Uterus (tissue), 4 donors: ENCODE results near the gene DPP10. TPM values are rescaled to one million over a fixed set of nuclear protein-coding genes. Genes with fewer than 3 reads are reported as not detected.
"Not testable (repeated sequence)": the region's sequence is repeated elsewhere in the genome, so short reads cannot be mapped to it uniquely, and the experiment has no call there.

Experiments used
- DNase-seq, 2 donors: peaks; one replicate each; pipeline ENCODE4 v3.0.0-alpha.2; 2019 to 2020
- H3K27ac ChIP-seq, 2 donors: fragments of 200-600 bp; sonication (generic); 1 replicate in 1 of 2; 2 replicates in 1 of 2; pipeline ENCODE4 v1.5.1; 2016 to 2018
- H3K27me3 ChIP-seq, 2 donors: fragments of 200-600 bp; sonication (generic); one replicate each; pipeline ENCODE4 v1.5.1; 2018 to 2019; ENCODE audit warnings: control low read depth in 1 of 2
- H3K36me3 ChIP-seq, 2 donors: fragments of 200-600 bp; sonication (generic); one replicate each; pipeline ENCODE4 v1.5.1; 2019; ENCODE audit warnings: control low read depth in 1 of 2
- H3K4me1 ChIP-seq, 2 donors: fragments of 200-600 bp; sonication (generic); one replicate each; pipeline ENCODE4 v1.5.1; 2018 to 2019; ENCODE audit warnings: control low read depth in 1 of 2
- H3K4me3 ChIP-seq, 2 donors: fragments of 200-600 bp; sonication (generic); 1 replicate in 1 of 2; 2 replicates in 1 of 2; pipeline ENCODE4 v1.5.1; 2018 to 2019; ENCODE audit warnings: mild to moderate bottlenecking in 1 of 2
- H3K9me3 ChIP-seq, 2 donors: fragments of 200-600 bp; sonication (generic); one replicate each; pipeline ENCODE4 v1.5.1; 2019; ENCODE audit warnings: control low read depth in 1 of 2
- POLR2A ChIP-seq, 2 donors: fragments of 450-650 bp; IDR thresholded peaks; one replicate each; pipeline ENCODE4 v1.6.1; 2016; ENCODE audit warnings: antibody characterized with exemption in 2 of 2, mild to moderate bottlenecking in 1 of 2, moderate library complexity in 1 of 2
- intact Hi-C: fragments of 100-400 bp; cut with DNase I; formaldehyde crosslinking; loops from one replicate; pipeline ENCODE4 v1.15.1; 2023; ENCODE audit warnings: low total_unique reads
- total RNA-seq, 4 donors: library from RNA; depleted of rRNA in 3 of 4; stranded (reverse); fragments of >200 nt in 3 of 4; gene quantifications; one replicate each; pipeline versions ENCODE4 v1.1.0 to v1.2.4, GENCODE V29; 2014 to 2023
- TF ChIP-seq, protein P1 (sequence below), 4 experiments: fragments of 200-600 bp in 2 of 4; fragments of 450-650 bp in 2 of 4; sonication (generic) in 2 of 4; IDR thresholded peaks; one replicate each; pipeline ENCODE4 v1.5.1; 2016 to 2019; ENCODE audit warnings: antibody characterized with exemption in 4 of 4, mild to moderate bottlenecking in 2 of 4, moderate library complexity in 1 of 4
- donor health status: DM: yes; HTN: yes; CAD: no.

DPP10 gene
- total RNA-seq, 4 donors from 2014 or later, result 33.0 TPM; not detected in 3

DNA sequence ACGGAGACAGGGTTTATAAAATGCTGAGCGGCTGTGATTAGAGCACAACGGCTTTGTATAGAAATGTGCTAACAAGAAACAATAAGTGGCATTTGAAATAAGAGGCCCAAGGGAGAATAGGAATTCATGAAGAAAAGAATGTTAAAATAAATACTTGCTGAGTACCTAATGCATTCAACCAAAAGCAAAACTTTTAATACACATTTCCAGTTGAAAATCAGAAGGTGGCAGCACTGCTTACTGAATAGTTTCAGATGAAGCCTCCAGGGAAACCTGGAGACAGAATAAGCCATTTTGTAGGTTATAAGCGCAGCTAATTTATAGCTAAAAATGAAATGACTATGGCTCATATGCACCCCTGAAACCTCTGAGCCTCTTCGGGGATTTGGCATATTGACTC lies 286.6 kb downstream of the DPP10 start:
- Histone ChIP-seq H3K27me3 (no peaks in the 10 kb centered on the region), H3K27ac (no peak overlapping the region), H3K36me3 (no peaks in the 10 kb centered on the region), H3K9me3 (no peaks in the 10 kb centered on the region), H3K4me1 (no peaks in the 10 kb centered on the region), H3K4me3 (no peak overlapping the region)
- no peak for TF ChIP-seq POLR2A (IDR thresholded peaks at IDR 0.05)
- intact Hi-C loops, result no loop called here
- DNase-seq, result no peak

DNA sequence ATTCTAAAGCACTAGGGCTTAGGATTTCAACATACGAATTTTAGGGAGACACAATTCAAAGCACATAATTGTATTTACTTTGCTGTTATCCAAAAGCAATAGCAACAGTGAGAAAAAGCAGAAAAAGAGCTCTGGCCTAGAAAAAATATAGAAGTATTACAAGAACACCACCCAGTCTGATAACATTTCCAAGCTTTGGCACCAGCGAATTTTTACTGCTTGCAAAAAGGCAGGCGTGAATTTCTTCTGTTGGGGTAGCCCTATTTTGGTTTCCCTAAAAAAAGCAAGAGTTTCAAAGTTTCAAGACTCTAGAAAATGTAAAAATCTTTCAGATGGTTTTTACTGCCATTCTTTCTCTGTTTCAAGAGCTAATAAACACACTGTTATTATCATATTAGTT lies 292.7 kb downstream of the DPP10 start:
- no peaks in the 10 kb centered on the region for H3K4me1 ChIP-seq
- H3K27me3 ChIP-seq, result no peaks in the 10 kb centered on the region
- H3K36me3 ChIP-seq, result no peaks in the 10 kb centered on the region
- intact Hi-C loops, result no loop called here
- no peak overlapping the region for H3K27ac ChIP-seq
- H3K9me3 ChIP-seq, result no peaks in the 10 kb centered on the region
- no peak for DNase-seq
- TF ChIP-seq, protein P1, sequence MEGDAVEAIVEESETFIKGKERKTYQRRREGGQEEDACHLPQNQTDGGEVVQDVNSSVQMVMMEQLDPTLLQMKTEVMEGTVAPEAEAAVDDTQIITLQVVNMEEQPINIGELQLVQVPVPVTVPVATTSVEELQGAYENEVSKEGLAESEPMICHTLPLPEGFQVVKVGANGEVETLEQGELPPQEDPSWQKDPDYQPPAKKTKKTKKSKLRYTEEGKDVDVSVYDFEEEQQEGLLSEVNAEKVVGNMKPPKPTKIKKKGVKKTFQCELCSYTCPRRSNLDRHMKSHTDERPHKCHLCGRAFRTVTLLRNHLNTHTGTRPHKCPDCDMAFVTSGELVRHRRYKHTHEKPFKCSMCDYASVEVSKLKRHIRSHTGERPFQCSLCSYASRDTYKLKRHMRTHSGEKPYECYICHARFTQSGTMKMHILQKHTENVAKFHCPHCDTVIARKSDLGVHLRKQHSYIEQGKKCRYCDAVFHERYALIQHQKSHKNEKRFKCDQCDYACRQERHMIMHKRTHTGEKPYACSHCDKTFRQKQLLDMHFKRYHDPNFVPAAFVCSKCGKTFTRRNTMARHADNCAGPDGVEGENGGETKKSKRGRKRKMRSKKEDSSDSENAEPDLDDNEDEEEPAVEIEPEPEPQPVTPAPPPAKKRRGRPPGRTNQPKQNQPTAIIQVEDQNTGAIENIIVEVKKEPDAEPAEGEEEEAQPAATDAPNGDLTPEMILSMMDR (IDR thresholded peaks at IDR 0.05), result no peak
- no peak for TF ChIP-seq POLR2A (IDR thresholded peaks at IDR 0.05)
- no peak overlapping the region for H3K4me3 ChIP-seq

DNA sequence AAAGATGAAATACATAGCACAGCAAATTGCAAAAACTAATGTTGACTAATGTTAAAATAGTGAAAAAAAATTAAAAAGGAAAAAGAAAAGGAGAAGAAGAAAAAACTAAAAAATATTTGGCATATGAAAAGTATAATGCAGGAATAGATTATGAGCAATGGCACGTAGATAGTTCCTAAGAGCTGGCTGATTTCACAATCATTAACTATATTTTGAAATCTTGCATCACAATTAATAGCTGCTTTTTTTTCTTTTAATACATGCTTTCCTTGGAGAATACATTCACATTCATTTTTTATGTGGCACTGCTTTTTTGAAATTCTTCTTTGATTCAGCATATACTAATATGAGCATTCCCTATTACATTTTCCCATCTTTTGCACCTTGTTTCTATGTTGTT lies 299.8 kb downstream of the DPP10 start:
- Histone ChIP-seq H3K36me3 (no peaks in the 10 kb centered on the region), H3K4me1 (no peaks in the 10 kb centered on the region), H3K9me3 (no peaks in the 10 kb centered on the region), H3K4me3 (no peak overlapping the region), H3K27me3 (no peaks in the 10 kb centered on the region), H3K27ac (no peak overlapping the region)
- TF ChIP-seq, protein P1 (IDR thresholded peaks at IDR 0.05), result no peak
- no peak for TF ChIP-seq POLR2A (IDR thresholded peaks at IDR 0.05)
- intact Hi-C loops, result no loop called here
- no peak for DNase-seq

DNA sequence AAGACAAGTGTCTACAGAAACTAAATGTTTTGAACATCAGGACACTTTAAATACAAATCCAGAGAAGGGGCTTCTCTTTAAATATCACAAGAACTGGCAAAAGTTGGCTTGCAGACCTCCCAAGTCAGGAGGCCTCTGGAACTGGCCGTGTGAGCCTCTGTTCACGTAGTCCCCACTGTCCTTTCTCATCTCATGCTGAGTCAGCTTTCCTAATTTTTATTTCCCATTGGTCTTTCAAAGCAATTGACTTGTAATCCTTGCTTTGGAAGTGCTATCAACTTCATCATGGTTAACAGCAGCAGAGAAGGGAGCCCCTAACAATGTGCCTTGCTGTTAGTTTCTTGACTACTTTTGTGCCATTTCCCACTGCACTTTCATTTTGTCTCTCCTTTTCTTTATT lies 303.3 kb downstream of the DPP10 start:
- no peaks in the 10 kb centered on the region for H3K36me3 ChIP-seq
- intact Hi-C loops, result no loop called here

DNA sequence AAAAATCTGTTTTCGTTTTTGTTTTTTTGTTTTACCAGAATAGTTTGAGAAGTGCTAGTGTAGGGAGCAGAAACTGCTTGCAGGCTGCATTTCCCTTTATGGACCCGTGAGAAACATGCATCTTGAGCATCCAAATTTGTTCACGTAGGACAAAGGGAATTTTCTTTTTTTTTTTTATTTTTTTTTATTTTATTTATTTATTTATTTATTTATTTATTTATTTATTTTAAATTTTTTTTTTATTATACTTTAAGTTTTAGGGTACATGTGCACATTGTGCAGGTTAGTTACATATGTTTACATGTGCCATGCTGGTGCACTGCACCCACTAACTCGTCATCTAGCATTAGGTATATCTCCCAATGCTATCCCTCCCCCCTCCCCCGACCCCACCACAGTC lies 305.7 kb downstream of the DPP10 start:
- H3K27me3 ChIP-seq, H3K9me3 ChIP-seq, intact Hi-C loops, H3K4me1 ChIP-seq, H3K36me3 ChIP-seq, H3K27ac ChIP-seq, H3K4me3 ChIP-seq, DNase-seq: not testable (repeated sequence)

More for the DNA sequence above, 303.3 kb downstream of the DPP10 start:
- H3K27me3 ChIP-seq, result no peaks in the 10 kb centered on the region
- TF ChIP-seq, protein P1 (IDR thresholded peaks at IDR 0.05), result no peak
- TF ChIP-seq POLR2A (IDR thresholded peaks at IDR 0.05), result no peak
- no peaks in the 10 kb centered on the region for H3K9me3 ChIP-seq
- H3K4me3 ChIP-seq, result no peak overlapping the region
- H3K4me1 ChIP-seq, result no peaks in the 10 kb centered on the region
- no peak for DNase-seq
- H3K27ac ChIP-seq, result no peak overlapping the region

DNA sequence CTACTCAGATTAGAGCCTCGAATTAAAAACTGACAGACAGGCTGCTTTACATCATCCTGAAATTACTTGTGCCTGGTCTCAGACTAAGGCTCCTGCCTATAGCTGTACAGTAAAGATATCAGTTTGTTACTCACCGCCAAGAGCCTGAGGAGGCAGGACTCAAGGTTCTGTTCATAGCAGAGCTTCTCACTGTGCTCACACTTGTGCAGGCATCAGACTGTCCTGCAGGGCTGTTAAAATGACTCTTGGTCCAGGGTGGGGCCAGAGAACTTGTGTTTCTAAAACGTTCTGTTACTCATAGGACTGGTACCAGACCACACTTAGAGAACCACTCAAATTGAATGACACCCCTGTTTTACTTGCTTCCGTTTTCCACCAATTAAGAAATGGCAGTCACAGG lies 310.0 kb downstream of the DPP10 start:
- Histone ChIP-seq H3K4me3 (no peak overlapping the region), H3K9me3 (no peaks in the 10 kb centered on the region), H3K4me1 (no peaks in the 10 kb centered on the region), H3K27ac (no peak overlapping the region), H3K36me3 (no peaks in the 10 kb centered on the region), H3K27me3 (no peaks in the 10 kb centered on the region)
- TF ChIP-seq, protein P1 (IDR thresholded peaks at IDR 0.05), result no peak
- no peak for TF ChIP-seq POLR2A (IDR thresholded peaks at IDR 0.05)
- DNase-seq, result no peak
- intact Hi-C loops, result no loop called here
